DND-41 (cell line): ENCODE results near the gene EPN2.

Source experiments
- EZH2 ChIP-seq: IDR thresholded peaks from 3 replicates; pipeline ENCODE4 v1.6.1; 2012; ENCODE audit warnings: borderline replicate concordance, low read depth, mild to moderate bottlenecking, moderate library complexity, low read length, inconsistent platforms; ENCODE audit not compliant: severe bottlenecking
- TF ChIP-seq, protein P1 (sequence below): IDR thresholded peaks from 2 replicates; pipeline ENCODE4 v1.5.1; 2012; ENCODE audit warnings: borderline replicate concordance, low read length, moderate library complexity, mild to moderate bottlenecking; ENCODE audit not compliant: poor library complexity, severe bottlenecking; ENCODE audit errors: extremely low read depth

DNA sequence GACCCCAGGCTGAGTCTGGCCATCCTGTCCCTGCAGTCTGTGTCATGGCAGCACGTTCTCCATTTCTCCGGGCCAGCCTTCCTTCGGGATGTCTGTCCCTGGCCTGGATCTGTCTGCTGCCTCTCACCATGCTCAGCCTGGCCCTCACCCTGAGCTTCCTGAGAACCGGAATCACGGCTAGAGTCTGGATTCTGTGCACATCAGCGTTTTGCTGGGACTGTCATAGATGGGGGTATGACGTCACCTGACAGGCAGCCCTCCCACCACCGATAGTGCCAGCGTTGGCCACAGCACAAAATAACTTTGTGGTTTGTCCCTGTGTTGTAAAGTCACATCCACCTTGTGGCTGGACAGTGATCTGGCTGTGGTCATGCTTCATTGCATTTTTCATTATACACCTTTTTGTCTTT is 66.2 kb downstream of the EPN2 start:
- TF ChIP-seq, protein P1, sequence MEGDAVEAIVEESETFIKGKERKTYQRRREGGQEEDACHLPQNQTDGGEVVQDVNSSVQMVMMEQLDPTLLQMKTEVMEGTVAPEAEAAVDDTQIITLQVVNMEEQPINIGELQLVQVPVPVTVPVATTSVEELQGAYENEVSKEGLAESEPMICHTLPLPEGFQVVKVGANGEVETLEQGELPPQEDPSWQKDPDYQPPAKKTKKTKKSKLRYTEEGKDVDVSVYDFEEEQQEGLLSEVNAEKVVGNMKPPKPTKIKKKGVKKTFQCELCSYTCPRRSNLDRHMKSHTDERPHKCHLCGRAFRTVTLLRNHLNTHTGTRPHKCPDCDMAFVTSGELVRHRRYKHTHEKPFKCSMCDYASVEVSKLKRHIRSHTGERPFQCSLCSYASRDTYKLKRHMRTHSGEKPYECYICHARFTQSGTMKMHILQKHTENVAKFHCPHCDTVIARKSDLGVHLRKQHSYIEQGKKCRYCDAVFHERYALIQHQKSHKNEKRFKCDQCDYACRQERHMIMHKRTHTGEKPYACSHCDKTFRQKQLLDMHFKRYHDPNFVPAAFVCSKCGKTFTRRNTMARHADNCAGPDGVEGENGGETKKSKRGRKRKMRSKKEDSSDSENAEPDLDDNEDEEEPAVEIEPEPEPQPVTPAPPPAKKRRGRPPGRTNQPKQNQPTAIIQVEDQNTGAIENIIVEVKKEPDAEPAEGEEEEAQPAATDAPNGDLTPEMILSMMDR: no peak
- no peak for TF ChIP-seq EZH2
